NCI-H82 treated with DMSO at 0.1 percent for 48 hours (cell line): Measurements from ENCODE around the gene ASB13.
"Not testable (repeated sequence)": the region's sequence is repeated elsewhere in the genome, so short reads cannot be mapped to it uniquely, and the experiment has no call there.

ENCODE experiments used
- DNase-seq: peaks from one replicate; lab custom pipeline; 2025; ENCODE audit not compliant: unreplicated experiment; lab: John Stamatoyannopoulos, UW

ASB13 gene

GRCh38 chr10:5625992-5626777 lies 40.2 kb downstream of the ASB13 start:
- no peak for DNase-seq

GRCh38 chr10:5624701-5625100 lies 41.7 kb downstream of the ASB13 start:
- DNase-seq = no peak

- DNase-seq = peak; percentile 24
Measured at GRCh38 chr10:5623081-5623748, 43.2 kb downstream of the ASB13 start.

DNA sequence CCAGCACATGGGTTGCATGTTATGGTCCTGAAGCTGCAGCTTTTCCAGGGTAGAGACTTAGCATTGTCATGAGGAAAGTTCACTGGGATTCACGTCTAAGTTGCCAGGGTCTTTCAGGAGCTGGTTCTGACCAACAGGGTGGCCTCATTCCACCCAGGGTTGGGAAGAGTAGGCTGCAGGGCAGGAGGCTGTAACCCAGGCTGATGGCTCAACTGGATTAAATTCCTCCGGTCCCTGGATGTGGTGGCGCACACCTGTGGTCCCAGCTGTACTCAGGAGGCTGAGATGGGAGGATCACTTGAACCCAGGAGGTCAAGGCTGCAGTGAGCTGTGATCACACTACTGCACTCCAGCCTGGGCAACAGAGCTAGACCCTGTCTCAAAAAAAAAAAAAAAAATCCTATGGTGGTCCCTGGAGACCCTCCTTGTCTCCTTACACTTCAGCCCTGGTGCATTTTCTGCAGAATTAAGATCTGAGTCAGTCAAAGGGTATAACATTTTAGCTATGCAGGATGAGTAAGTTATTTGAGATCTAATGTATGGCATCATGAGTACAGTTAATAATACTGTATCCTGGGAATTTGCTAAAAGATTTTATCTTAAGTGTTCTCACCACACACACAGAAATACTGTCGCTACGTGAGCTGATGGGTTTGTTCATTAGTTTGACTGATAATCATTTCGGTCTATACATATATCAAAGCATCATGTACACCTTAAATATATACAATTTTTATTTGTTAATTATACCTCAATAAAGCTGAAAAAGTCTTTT lies 44.0 kb downstream of the ASB13 start:
- no peak for DNase-seq

GRCh38 chr10:5621371-5621770 lies 45.0 kb downstream of the ASB13 start:
- not testable (repeated sequence) for DNase-seq

DNA sequence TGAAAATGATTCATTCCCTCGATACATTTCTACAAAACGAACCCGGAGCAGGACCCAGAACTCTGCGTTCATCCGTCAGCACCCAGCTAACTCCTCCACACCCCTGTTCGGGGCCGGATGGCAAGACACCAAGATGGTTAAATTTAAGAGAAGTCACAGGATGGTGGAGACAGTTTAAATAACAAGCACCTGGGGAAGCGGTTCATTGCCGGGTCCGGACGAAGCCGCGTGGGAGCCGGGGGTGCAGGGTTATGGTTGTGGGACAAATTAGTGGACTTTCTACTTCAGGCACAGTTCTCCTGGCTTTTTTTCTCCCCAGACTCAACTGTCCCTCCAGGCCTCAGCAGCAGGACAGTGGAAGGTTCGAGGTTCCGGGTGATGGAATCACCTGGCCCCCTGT lies 45.4 kb downstream of the ASB13 start:
- DNase-seq = no peak

DNA sequence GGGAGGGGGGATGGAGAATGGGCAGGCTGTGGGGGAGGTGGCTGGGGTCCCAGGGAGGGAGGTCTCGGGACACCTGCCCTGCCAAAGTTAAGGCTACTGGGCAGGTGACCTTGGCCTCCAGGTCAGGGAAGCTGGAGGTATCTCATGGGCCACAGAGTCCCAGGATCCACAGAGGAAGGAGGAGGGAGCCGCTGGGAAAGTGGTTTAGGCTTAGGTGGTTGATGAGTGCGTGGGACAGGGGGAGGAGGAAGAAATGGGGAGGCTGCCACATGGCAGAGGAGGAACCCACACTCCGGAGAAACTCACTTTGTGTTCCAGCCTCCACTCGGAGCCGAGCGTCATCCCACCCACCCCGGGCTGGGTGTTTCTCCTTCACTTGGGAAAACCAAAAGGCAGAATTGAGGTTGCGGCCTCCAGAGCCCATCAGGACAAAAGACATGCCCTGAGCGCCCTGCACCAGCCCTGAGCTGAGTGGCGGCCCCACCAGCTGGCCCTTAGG lies 46.1 kb downstream of the ASB13 start:
- no peak for DNase-seq

- no peak for DNase-seq
Measured at GRCh38 chr10:5619362-5620211, 46.8 kb downstream of the ASB13 start.

DNA sequence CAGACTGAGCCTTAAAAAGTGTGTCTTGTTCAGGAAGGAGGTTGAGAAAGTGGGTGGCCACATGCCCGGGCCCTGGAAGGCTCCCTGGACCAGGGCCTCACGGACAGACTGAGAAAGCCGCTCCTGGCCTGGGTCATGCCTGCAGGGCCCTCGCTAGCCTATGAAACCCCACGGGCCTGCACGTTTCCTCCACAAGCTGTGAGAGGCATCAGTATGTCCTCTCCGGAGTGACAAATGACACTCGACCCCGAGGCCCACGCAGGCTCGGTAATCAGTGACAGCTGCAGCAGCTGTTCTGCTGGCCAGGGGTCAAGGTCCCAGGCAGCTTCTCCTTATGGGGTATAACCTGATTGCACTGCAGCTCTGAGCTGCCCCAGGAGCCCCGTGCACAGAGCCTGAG lies 47.6 kb downstream of the ASB13 start:
- no peak for DNase-seq

DNA sequence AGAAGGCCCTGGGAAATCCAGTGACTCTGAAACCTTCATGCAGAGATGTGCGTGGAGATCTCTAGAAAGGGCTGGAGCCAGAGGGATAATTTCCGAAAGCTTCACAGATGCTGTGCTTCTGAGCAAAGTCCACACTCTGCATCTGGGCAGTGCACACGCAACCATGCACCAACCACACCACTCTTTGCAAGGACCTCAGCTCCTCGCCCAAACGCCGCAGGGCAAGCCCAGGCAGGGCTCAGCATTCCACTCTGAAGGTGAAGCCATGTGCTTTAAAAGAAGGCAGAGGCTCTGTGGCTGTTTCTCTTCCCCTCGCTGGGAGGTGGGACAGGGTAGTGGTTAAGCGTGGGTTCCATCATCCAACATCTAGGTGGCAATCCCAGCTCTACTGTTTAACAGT lies 48.4 kb downstream of the ASB13 start:
- DNase-seq = no peak

- no peak for DNase-seq
Measured at GRCh38 chr10:5617521-5617920, 48.9 kb downstream of the ASB13 start.

- DNase-seq = no peak
Measured at GRCh38 chr10:5616836-5617235, 49.6 kb downstream of the ASB13 start.

- DNase-seq = no peak
Measured at GRCh38 chr10:5616046-5616445, 50.3 kb downstream of the ASB13 start.

- no peak for DNase-seq
Measured at GRCh38 chr10:5615316-5615715, 51.1 kb downstream of the ASB13 start.

- no peak for DNase-seq
Measured at GRCh38 chr10:5614155-5614721, 52.2 kb downstream of the ASB13 start.

- no peak for DNase-seq
Measured at GRCh38 chr10:5613481-5614154, 52.8 kb downstream of the ASB13 start.

- no peak for DNase-seq
Measured at GRCh38 chr10:5611899-5612680, 54.3 kb downstream of the ASB13 start.

DNA sequence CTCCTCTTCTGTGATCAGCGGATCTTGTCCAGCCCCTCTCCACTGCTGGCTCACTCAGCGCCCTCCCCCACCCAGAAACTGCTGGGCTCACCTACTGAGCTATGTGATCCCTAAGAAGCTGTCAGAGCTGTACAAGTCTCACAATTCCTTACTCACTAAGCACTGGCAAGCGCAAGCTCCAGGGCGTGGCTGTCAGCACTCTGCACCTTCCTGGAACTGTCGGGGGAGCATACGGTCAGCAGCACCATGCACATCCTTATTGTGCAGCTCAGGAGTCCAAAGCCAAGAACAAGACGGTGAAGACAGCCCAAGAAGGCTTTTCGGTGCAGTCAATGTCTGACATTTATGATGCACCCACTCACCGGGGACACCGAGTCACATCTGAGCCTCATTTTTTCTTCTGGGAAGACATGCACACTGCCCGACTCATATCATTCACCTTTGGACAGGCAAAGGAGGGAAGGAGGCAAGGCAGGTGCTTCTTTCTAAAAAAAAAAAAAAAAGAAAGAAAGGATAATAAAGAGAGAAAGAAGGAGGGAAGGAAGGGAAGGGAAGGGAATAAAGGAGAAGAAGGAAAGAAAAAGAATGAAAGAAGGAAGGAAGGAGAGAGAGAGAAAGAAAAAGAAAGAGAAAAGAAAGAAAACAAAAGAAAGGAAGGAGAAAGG lies 56.3 kb downstream of the ASB13 start:
- DNase-seq = no peak
